Superior temporal gyrus (tissue), 1 donor: ENCODE results near the gene TMED10.

Experiments used
- DNase-seq: peaks from one replicate; pipeline ENCODE4 v3.0.0-alpha.2; 2016; ENCODE audit errors: extremely low spot score

The TMED10 gene

GRCh38 chr14:75176142-75176820 lies at the start of gene TMED10:
Gene TMED10 (minus strand): TSS chr14:75176612. CDS start chr14:75176579, 33 bp downstream.
- no peak for DNase-seq

DNA sequence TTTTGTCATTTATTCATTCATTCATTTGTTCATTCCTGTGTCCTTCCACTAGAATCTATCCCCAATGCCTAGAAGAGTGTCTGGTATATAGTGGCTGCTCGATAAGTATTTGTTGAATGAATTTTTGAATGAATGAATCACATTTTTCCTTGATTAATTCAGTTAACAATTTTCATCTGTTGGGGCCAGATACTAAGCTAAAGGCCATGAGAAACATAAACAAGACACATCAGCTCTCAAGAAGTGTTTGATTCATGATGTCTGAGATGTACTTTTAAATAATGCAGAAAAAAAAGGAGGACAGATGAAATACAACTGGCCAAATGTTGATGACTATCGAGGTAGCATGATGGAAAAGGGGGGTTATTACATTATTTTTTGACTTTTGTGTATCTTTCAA lies 48.1 kb upstream of the TMED10 start:
- no peak for DNase-seq

DNA sequence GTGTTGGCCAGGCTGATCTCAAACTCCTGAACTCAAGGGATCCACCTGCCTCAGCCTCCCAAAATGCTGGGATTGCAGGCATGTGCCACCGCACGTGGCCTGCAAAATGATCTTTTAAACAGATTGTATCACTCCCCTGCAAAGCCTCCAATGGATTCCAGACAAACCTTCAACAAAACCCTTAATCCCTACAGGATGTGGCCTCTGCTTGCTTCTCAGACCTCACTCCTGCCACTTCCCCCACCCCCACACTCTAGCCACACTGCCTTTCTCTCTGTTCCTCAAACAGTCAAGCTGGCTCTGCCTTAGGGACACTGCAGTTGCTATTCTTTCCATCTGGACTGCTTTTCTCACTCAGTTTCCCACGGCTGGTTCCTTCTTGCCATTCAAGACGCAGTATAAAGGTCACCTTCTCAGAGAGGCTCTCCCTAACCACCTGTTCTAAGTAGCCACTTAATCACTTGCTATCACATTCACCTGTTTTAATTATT lies 47.3 kb upstream of the TMED10 start:
- DNase-seq: no peak

DNA sequence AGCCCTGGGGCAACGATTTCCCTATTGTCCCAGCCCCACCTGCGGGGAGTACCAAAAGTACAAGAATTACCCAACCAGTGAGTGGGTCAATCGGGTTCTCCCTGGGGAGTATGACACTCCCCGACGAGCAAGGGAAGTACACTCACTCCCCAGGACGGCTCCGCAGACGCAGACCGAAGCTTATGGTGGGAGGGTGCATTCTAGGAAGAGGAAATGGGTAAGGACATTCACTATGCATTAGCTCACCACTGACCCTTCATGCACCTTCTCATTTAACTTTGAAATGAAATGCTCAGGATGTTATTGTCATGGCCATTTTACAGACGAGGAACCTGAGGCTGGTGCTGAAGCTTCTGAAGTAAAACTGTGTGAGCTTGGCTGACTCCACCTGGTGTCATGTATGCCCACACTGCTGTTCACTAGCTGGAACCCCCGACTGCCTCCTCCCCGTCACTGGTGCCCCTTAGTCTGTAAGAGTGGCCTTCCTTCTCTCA lies 45.8 kb upstream of the TMED10 start:
- no peak for DNase-seq

DNA sequence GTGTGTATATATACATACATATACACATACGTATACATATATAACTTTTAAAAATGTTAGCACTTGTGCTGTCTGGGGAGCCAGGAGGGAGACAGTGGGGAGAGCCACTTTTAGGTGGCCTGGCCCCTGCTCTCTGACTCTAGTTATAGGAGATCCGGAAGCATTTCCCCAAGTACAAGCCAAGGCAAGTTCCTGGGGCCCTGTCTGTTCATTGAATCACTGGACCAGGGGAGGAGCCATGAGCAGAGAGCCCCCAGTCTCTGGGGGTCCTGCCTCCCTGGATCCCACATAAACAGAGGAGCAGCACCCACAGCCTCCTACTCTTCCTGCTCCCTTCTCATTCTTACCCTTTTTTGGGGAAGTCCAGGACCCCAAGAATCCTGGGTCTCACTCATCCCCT lies 45.4 kb upstream of the TMED10 start:
- DNase-seq: no peak

DNA sequence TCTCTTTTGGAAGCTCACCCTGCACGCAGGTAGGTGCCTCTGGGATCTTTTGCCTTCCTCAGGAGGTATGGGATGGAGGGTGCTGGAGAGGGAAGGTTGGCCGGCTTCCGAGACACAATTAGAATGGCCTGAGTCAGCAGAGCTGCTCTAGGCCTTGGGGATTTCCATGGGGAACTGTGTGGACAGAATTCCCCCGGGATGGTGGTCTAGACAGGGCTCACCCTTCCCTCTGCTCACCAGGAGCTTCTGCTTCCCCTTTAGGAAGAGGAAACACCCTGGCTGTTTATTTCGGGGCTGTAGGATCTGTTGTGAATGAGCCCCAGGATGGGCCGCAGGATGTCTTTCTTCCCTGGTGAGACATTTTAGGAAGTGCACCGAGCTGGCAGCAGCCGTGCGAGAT lies 43.7 kb upstream of the TMED10 start:
- no peak for DNase-seq

DNA sequence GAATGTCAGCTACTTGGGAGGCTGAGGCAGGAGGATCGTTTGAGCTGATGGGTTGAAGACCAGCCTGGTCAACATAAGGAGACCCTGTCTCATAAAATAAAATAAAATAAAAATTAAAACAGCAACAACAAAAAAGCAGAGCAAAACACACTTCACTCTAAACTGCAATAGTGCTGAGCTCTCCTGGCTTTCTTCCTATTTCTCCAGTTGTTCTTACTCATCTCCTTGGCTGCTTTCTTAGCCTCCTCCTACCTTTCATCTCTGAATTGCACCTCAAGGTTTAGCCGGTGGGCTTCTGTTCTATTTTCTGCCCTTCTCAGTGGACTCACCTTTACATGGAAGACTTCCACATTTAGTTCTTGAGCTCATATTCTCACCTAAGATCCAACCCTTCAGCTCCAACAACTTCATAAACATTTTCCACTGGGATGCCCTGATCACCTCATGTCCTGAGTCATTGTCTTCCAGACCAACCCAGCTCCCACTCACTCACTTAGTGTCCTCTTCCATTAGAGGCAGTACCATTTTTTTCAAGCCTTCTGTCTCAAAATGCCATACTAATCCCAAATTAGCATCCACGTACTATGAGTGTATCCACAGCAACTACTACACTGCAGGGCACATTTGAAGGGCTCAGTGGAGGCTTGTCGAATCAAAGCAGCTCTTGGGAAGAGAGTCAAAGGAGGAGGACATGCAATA lies 41.2 kb upstream of the TMED10 start:
- peak; percentile 32 for DNase-seq

- no peak for DNase-seq
Observed at GRCh38 chr14:75216427-75217006, 40.1 kb upstream of the TMED10 start.

DNA sequence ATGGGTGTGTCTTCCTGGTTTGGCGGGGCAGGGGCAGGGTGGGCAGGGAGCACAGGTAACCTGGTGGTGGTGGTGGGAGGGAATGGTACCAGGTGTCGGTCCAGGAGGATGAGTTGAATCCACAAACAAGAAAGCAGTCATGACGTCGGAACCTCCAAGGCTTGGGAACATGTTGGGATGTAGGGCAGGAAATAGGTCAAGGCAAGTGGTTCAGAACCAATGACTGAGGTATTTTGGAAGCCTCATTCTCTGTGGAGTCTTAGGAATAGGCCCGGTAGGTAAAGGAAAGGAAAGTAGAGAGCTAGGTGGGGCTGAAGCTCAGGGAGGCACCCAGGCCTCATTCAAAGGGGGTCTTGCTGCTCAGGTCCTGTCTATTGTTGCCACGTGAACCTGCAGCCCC lies 39.1 kb upstream of the TMED10 start:
- no peak for DNase-seq

DNA sequence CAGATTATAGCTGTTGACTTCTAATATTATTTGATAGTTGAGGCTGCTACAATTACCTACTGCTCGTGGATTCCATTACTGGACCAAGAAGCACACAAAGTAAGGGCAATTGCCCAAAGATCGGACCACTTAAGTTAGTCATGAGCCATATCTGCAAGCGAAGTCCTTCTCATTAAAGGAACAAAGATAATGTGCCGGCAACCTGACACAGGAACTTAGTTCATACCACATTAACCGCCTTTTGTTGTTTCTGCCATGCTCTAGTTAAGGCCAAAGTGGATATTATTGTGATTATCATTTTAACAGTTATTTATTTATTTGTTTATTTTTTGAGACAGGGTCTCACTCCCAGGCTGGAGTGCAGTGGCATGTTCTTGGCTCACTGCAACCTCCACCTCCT lies 38.1 kb upstream of the TMED10 start:
- DNase-seq: no peak

DNA sequence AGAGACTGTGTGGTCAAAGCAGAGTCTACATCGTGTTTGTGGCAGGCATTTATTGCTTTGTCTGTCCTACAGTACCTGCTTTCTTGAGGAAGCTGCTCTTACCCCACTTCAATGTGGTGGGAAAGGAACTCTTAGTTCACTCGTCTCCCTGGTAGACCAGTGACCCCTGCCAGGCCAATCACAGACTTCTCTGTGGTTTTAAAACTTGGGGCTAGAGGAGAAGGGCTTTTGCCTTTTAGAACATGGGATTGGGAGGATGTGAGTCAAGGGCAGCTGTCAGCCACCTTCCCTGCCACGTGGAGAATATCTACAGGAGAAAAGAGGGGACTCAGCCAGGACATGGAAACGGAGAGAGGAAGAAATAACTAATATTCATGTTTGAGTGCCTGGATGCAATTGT lies 36.8 kb upstream of the TMED10 start:
- no peak for DNase-seq

- no peak for DNase-seq
Observed at GRCh38 chr14:75208843-75209242, 32.4 kb upstream of the TMED10 start.

DNA sequence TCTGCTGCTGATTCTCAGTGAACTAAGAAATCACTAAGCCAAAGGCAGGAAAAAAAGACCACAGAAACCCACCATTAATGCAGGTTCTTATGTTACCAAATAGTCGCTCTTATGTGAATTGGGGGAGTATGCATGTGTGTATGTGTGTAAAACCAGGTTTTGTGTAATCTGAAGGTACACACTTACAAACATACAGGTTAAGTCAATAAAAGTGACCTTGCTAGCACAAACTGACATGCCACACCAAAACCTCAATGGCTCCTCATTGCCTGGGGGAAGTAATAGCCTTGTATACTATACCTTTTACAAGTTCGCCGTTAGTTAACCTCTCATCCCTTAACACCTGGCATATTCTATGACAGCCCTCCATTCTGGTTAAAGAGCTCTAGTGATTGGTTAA lies 29.8 kb upstream of the TMED10 start:
- DNase-seq: no peak

- no peak for DNase-seq
Observed at GRCh38 chr14:75205591-75205990, 29.2 kb upstream of the TMED10 start.

DNA sequence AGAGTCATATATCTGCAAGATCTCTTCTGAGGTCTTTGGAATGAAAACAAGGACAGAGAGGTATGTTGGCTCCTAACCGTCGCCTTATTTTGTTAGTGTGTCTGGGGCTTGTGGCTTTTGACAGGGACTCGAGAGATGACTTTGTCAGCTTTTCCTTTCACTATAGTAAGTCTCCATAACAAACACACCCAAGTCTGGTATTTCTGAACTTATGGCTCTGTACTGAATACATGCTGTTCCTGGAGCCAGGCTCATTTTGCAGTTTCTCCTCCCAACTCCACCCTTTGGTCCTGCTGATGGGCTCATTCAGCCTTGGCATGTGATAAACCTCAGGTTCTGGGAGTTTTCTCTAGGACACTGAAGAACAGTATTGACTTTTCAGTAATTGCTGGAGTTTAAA lies 27.7 kb upstream of the TMED10 start:
- DNase-seq: no peak

DNA sequence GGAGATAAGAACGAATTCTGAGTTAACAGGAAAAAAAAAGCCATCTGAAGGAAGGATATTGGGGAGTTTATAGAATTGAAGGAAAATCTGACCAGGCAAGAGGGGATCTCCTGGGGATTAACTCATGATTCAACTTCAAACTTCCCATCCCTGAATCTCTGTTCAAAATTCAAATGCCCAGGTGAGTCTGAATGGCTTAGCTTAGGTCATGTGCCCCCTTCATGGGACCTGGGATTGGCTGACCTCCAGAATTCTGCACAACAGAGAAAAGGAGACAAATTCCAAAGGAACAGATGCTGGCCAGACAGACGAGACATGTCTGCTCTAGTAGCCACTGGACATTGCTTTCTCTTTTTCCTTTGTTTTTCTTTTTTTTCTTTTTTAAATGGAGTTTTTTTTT lies 26.2 kb upstream of the TMED10 start:
- no peak for DNase-seq

DNA sequence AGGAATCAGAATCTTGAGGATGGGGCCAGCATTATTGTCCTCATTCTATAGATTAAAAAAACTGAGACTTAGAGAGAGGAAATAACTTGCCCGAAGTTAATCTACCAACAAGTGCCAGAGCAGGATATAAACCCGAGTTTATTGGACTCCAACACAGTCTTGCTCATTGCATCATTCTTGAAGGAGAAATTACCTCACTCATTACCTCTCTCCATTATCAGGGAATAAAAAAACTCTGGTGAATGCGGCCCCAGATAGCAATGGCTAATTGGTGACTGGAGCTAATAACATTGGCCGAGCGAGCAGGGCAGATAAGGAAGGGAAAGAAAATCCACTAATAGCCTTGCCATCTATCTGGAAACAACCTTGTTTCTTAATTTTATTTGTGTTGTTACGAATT lies 24.7 kb upstream of the TMED10 start:
- DNase-seq: no peak

GRCh38 chr14:75200451-75200850 lies 24.0 kb upstream of the TMED10 start:
- DNase-seq: no peak

DNA sequence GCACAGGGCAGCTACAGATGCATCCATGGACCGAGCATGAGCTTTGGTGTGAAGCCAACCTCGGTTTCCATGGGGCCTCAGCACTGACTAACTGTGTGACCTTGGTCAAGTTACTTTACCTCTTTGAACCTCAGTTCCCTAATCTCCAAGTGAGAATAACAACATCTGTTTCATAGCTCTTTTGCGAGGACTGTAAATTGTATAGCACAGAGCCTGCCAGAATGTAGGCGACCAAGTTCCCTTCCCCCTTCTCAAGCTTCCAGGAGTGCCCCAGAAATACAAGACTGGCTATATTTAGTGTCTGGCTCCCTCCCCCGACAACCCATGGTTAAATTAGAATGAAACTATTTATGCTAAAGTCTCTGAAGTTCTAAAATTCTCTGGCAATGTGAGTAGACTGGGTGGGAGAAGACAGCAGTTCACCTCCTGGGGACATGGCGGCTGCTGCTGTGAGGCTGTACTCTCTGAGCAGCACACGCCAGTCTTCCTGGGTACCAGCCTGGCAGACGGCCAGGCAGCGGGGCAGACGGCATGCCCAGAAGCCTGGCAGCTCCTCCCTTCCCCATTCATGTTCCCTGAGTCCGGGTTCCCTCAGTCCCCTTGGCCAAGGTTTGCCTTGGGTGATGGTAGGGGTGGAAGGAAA lies 22.0 kb upstream of the TMED10 start:
- DNase-seq: peak; percentile 40

- no peak for DNase-seq
Observed at GRCh38 chr14:75197338-75197737, 20.9 kb upstream of the TMED10 start.

DNA sequence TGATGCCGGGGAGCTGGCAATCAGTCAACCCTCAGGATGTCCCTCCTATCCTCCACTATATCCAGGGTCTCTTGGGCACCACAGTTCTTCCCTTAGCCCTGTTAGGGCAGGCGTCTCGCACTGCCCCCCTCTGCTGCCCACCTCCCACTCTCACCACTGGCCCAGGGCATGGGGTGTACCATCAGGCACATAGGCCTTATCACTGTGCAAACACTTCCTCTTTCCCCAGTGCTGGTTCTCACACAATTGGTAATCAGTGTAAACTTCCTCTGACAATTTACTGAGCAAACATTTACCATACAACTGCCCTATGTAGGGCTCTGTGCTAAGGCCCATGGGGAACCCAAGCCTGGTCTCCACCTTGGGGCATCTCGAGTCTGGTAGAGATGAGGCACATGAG lies 20.1 kb upstream of the TMED10 start:
- no peak for DNase-seq

GRCh38 chr14:75196064-75196463 lies 19.7 kb upstream of the TMED10 start:
- no peak for DNase-seq
